GM12892 (cell line): ENCODE data around the gene RFX3.

Experiments used
- DNase-seq: peaks from one replicate; pipeline ENCODE4 v3.0.0; 2011; ENCODE audit not compliant: insufficient read length
- FAIRE-seq: peaks from 2 replicates; lab custom pipeline; 2011; peaks lifted over from hg19 to GRCh38; lab: Jason Lieb, UNC
- POLR2A ChIP-seq: IDR thresholded peaks from 2 replicates; pipeline ENCODE4 v1.6.1; 2011; ENCODE audit warnings: low read depth, low read length, control low read depth
- POLR2AphosphoS5 ChIP-seq: IDR thresholded peaks from 2 replicates; pipeline ENCODE4 v1.6.1; 2011; ENCODE audit warnings: low read depth, low read length, control low read depth
- TAF1 ChIP-seq: IDR thresholded peaks from 2 replicates; pipeline ENCODE4 v1.6.1; 2011; ENCODE audit warnings: low read depth, mild to moderate bottlenecking, control low read depth, low read length, borderline replicate concordance

The RFX3 gene

GRCh38 chr9:3237121-3237520, 288.7 kb downstream of the RFX3 start:
- no peak for DNase-seq
- FAIRE-seq = no peak
- TF ChIP-seq POLR2A (no peak), TAF1 (no peak), POLR2AphosphoS5 (no peak)

- no peak for FAIRE-seq
- no peak for TF ChIP-seq TAF1
- TF ChIP-seq POLR2AphosphoS5 = no peak
- TF ChIP-seq POLR2A = no peak
- DNase-seq = no peak
These were observed 290.3 kb downstream of the RFX3 start for GRCh38 chr9:3235497-3235896.

- DNase-seq (no peak), FAIRE-seq (no peak)
- TF ChIP-seq TAF1 = no peak
- no peak for TF ChIP-seq POLR2A
- TF ChIP-seq POLR2AphosphoS5 = no peak
These were observed 300.9 kb downstream of the RFX3 start for GRCh38 chr9:3224931-3225330.

- FAIRE-seq = no peak
- TF ChIP-seq TAF1 (no peak), POLR2AphosphoS5 (no peak), POLR2A (no peak)
- no peak for DNase-seq
These were observed 310.1 kb downstream of the RFX3 start for GRCh38 chr9:3215658-3216057.

- TF ChIP-seq POLR2A (no peak), POLR2AphosphoS5 (no peak), TAF1 (no peak)
- DNase-seq (no peak), FAIRE-seq (no peak)
These were observed 311.1 kb downstream of the RFX3 start for GRCh38 chr9:3214741-3215140.

- DNase-seq = no peak
These were observed 320.2 kb downstream of the RFX3 start for GRCh38 chr9:3205421-3206095.

GRCh38 chr9:3200331-3200774, 325.4 kb downstream of the RFX3 start:
- no peak for DNase-seq
- no peak for FAIRE-seq
- TF ChIP-seq POLR2AphosphoS5 (no peak), POLR2A (no peak), TAF1 (no peak)

More at GRCh38 chr9:3205421-3206095, 320.2 kb downstream of the RFX3 start:
- FAIRE-seq = no peak
- TF ChIP-seq POLR2AphosphoS5 (no peak), TAF1 (no peak), POLR2A (no peak)

GRCh38 chr9:3193791-3194190, 332.0 kb downstream of the RFX3 start:
- TF ChIP-seq TAF1 = no peak
- no peak for TF ChIP-seq POLR2A
- no peak for TF ChIP-seq POLR2AphosphoS5
- DNase-seq (no peak), FAIRE-seq (no peak)

GRCh38 chr9:3191715-3192114, 334.1 kb downstream of the RFX3 start:
- no peak for FAIRE-seq
- DNase-seq = no peak
- TF ChIP-seq POLR2AphosphoS5 (no peak), TAF1 (no peak), POLR2A (no peak)

- no peak for FAIRE-seq
- TF ChIP-seq POLR2AphosphoS5 (no peak), TAF1 (no peak), POLR2A (no peak)
- no peak for DNase-seq
These were observed 336.5 kb downstream of the RFX3 start for GRCh38 chr9:3189113-3189861.

GRCh38 chr9:3186751-3187150, 339.1 kb downstream of the RFX3 start:
- DNase-seq = no peak
- TF ChIP-seq TAF1 (no peak), POLR2A (no peak), POLR2AphosphoS5 (no peak)
- FAIRE-seq = no peak
